ENCODE data around the gene LMBRD1.

The LMBRD1 gene

DNA sequence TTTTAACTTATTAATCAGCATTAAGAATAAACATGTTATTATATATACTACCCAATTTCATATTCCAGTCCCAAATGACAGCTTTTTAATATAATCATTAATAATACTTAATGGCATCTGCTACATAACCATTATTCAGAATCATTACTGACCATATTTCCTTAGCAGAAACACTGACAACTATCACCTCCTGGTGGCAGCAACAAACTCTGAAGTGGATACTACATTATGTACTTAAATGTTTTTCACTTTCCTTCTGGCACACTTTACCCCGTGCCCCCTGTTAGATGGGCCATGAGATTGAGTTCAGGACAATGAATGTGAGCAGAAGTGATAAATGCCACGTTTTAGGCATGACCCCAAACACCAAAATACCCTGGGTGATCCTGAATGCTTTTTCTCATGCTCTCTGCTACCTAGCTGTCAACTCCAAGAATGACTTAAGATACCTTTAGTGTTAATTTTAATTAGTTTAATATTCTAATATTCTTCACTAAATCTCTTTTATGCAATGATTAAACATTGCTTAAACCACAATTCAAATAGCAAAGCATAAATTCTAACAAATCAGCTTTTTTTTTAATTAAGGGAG lies 77.1 kb downstream of the LMBRD1 start:
- Histone ChIP-seq H4K91ac (ENCODE audit: low read depth, low read length, poor library complexity) (no peak overlapping the region), H3K9me3 (replicated peaks in 1 of 2; ENCODE audit: control insufficient read depth in 2 of 2, insufficient read depth in 1 of 2, low read depth in 1 of 2, low read length in 2 of 2) (peaks cover 0 to 3% of the 10 kb centered on the region in 2 donors), H3K27me3 (ENCODE audit: control insufficient read depth in 3 of 3, insufficient read depth in 3 of 3, low read depth in 1 of 3, low read length in 3 of 3) (no peaks in the 10 kb centered on the region), H3K79me1 (ENCODE audit: low read depth, low read length) (no peaks in the 10 kb centered on the region), H2BK12ac (ENCODE audit: low read length) (no peak overlapping the region), H3K14ac (ENCODE audit: low read length) (no peak overlapping the region), H2BK15ac (ENCODE audit: low read length) (no peak overlapping the region), H2AK5ac (ENCODE audit: low read depth, low read length) (no peak overlapping the region), H3K4me2 (ENCODE audit: insufficient read depth, low read length, poor library complexity, severe bottlenecking) (no peak overlapping the region), H3K4me3 (ENCODE audit: low read length in 2 of 2) (no peak overlapping the region), H3K27ac (replicated peaks; ENCODE audit: low read length) (no peak overlapping the region), H2BK5ac (ENCODE audit: low read length) (no peak overlapping the region), H2BK120ac (ENCODE audit: low read depth, low read length) (no peak overlapping the region), H3K36me3 (replicated peaks in 1 of 2; ENCODE audit: control insufficient read depth in 2 of 2, insufficient read depth in 2 of 2, low read length in 2 of 2) (peaks cover 0 to 12% of the 10 kb centered on the region in 2 donors), H3K23ac (ENCODE audit: low read depth, low read length, poor library complexity) (no peak overlapping the region), H3K4me1 (ENCODE audit: control insufficient read depth in 2 of 2, insufficient read depth in 1 of 2, low read depth in 1 of 2, low read length in 2 of 2) (no peaks in the 10 kb centered on the region), H3K9ac (ENCODE audit: low read depth, low read length, poor library complexity) (no peak overlapping the region), H4K8ac (ENCODE audit: low read depth, low read length) (no peak overlapping the region), H2AFZ (ENCODE audit: low read length) (no peak overlapping the region), H3K4ac (ENCODE audit: low read length) (no peak overlapping the region), H3K18ac (ENCODE audit: low read length) (no peak overlapping the region)
- no peak for DNase-seq (ENCODE audit: low spot score)
- no CpG with 5 or more reads among the region's 2 CpGs for WGBS, 2 donors (ENCODE audit: extremely low coverage in 2 of 2, insufficient read length in 2 of 2, insufficient replicate concordance in 1 of 2)

DNA sequence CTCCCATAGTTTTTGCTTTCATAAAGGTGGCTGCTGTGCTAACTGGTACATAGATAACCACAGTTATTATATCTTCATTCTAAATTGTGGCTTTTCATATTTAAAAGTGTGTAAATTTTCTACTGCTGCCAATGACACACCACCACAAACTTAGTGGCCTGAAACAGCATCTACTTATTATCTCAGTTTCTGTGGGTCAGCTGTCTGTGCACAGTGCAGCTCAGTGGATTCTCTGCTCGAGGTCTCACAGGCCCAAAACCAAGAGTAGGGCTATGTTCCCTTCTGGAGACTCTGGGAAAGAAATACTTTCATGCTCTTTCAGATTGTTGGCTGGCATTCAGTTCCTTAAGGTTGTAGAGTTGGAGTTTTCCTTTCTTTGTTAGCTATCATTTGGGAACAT lies 90.1 kb downstream of the LMBRD1 start:
- no peak overlapping the region for H3K27ac ChIP-seq (replicated peaks; ENCODE audit: low read length)
- no peak overlapping the region for H2BK120ac ChIP-seq (ENCODE audit: low read depth, low read length)
- H2BK5ac ChIP-seq (ENCODE audit: low read length) = no peak overlapping the region
- no peak overlapping the region for H3K4me3 ChIP-seq (ENCODE audit: low read length in 2 of 2)
- no peak overlapping the region for H3K14ac ChIP-seq (ENCODE audit: low read length)
- no peak overlapping the region for H4K91ac ChIP-seq (ENCODE audit: low read depth, low read length, poor library complexity)
- no peak overlapping the region for H3K9ac ChIP-seq (ENCODE audit: low read depth, low read length, poor library complexity)
- no peak for DNase-seq (ENCODE audit: low spot score)
- H2AFZ ChIP-seq (ENCODE audit: low read length) = no peak overlapping the region
- H3K4ac ChIP-seq (ENCODE audit: low read length) = no peak overlapping the region
- H3K18ac ChIP-seq (ENCODE audit: low read length) = no peak overlapping the region
- no peak overlapping the region for H2BK12ac ChIP-seq (ENCODE audit: low read length)
- H3K27me3 ChIP-seq (ENCODE audit: control insufficient read depth in 3 of 3, insufficient read depth in 3 of 3, low read depth in 1 of 3, low read length in 3 of 3) = no peaks in the 10 kb centered on the region
- no peak overlapping the region for H2BK15ac ChIP-seq (ENCODE audit: low read length)
- no peak overlapping the region for H3K23ac ChIP-seq (ENCODE audit: low read depth, low read length, poor library complexity)
- H3K9me3 ChIP-seq (replicated peaks in 1 of 2; ENCODE audit: control insufficient read depth in 2 of 2, insufficient read depth in 1 of 2, low read depth in 1 of 2, low read length in 2 of 2) = no peaks in the 10 kb centered on the region
- no peaks in the 10 kb centered on the region for H3K36me3 ChIP-seq (replicated peaks in 1 of 2; ENCODE audit: control insufficient read depth in 2 of 2, insufficient read depth in 2 of 2, low read length in 2 of 2)
- H3K79me1 ChIP-seq (ENCODE audit: low read depth, low read length) = no peaks in the 10 kb centered on the region
- H2AK5ac ChIP-seq (ENCODE audit: low read depth, low read length) = no peak overlapping the region
- H3K4me2 ChIP-seq (ENCODE audit: insufficient read depth, low read length, poor library complexity, severe bottlenecking) = no peak overlapping the region
- no peak overlapping the region for H4K8ac ChIP-seq (ENCODE audit: low read depth, low read length)
- no peaks in the 10 kb centered on the region for H3K4me1 ChIP-seq (ENCODE audit: control insufficient read depth in 2 of 2, insufficient read depth in 1 of 2, low read depth in 1 of 2, low read length in 2 of 2)
- WGBS, 2 donors (ENCODE audit: extremely low coverage in 2 of 2, insufficient read length in 2 of 2, insufficient replicate concordance in 1 of 2) = no CpG with 5 or more reads among the region's 1 CpG

DNA sequence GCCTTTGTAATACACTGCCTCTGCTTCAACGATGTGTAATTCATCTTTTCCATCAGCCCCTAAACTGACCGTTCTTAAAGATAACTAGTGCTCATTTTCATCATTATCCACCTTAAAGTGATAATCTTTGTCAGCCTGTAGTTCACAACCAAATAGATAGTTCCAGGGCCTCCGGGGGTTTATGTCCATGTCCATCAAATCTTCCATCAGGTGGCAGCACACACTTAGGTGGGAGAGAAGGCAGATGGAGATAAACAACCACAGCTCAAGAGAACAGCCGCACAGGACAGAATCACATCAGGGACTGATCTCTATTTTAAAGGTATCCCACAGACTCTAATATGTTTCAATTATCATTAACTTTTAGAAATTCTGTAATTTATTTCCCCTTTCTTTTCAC lies 90.9 kb downstream of the LMBRD1 start:
- no peak overlapping the region for H2BK120ac ChIP-seq (ENCODE audit: low read depth, low read length)
- H2BK5ac ChIP-seq (ENCODE audit: low read length) = no peak overlapping the region
- no peak overlapping the region for H2BK12ac ChIP-seq (ENCODE audit: low read length)
- no peak overlapping the region for H3K4ac ChIP-seq (ENCODE audit: low read length)
- DNase-seq (ENCODE audit: low spot score) = no peak
- no peaks in the 10 kb centered on the region for H3K9me3 ChIP-seq (replicated peaks in 1 of 2; ENCODE audit: control insufficient read depth in 2 of 2, insufficient read depth in 1 of 2, low read depth in 1 of 2, low read length in 2 of 2)
- no peak overlapping the region for H3K9ac ChIP-seq (ENCODE audit: low read depth, low read length, poor library complexity)
- H3K14ac ChIP-seq (ENCODE audit: low read length) = no peak overlapping the region
- H2AFZ ChIP-seq (ENCODE audit: low read length) = no peak overlapping the region
- no peak overlapping the region for H3K18ac ChIP-seq (ENCODE audit: low read length)
- WGBS, 2 donors (ENCODE audit: extremely low coverage in 2 of 2, insufficient read length in 2 of 2, insufficient replicate concordance in 1 of 2) = no CpG with 5 or more reads among the region's 4 CpGs
- H3K36me3 ChIP-seq (replicated peaks in 1 of 2; ENCODE audit: control insufficient read depth in 2 of 2, insufficient read depth in 2 of 2, low read length in 2 of 2) = no peaks in the 10 kb centered on the region
- no peaks in the 10 kb centered on the region for H3K4me1 ChIP-seq (ENCODE audit: control insufficient read depth in 2 of 2, insufficient read depth in 1 of 2, low read depth in 1 of 2, low read length in 2 of 2)
- no peak overlapping the region for H3K23ac ChIP-seq (ENCODE audit: low read depth, low read length, poor library complexity)
- H3K4me2 ChIP-seq (ENCODE audit: insufficient read depth, low read length, poor library complexity, severe bottlenecking) = no peak overlapping the region
- no peak overlapping the region for H2AK5ac ChIP-seq (ENCODE audit: low read depth, low read length)
- H3K27ac ChIP-seq (replicated peaks; ENCODE audit: low read length) = no peak overlapping the region
- H2BK15ac ChIP-seq (ENCODE audit: low read length) = no peak overlapping the region
- H4K91ac ChIP-seq (ENCODE audit: low read depth, low read length, poor library complexity) = no peak overlapping the region
- H3K79me1 ChIP-seq (ENCODE audit: low read depth, low read length) = no peaks in the 10 kb centered on the region
- no peak overlapping the region for H3K4me3 ChIP-seq (ENCODE audit: low read length in 2 of 2)
- H4K8ac ChIP-seq (ENCODE audit: low read depth, low read length) = no peak overlapping the region
- no peaks in the 10 kb centered on the region for H3K27me3 ChIP-seq (ENCODE audit: control insufficient read depth in 3 of 3, insufficient read depth in 3 of 3, low read depth in 1 of 3, low read length in 3 of 3)

DNA sequence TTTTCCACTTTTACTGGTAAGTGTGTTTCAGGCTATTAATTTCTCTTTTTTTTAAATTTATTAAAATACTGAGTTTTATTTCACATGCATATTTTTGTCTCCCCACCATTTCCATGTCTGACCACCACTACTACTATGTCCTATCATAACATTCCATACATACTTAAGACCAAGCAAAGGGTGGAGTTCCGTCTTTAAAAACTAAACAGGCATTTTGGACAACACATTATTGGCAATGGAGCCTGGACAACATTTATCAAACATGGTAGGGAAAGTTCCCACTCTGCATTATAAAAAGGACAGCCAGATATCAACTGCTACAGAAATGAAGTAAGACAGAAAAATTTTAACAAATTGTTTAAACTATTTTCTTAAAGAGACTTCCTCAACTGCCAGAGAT lies 91.9 kb downstream of the LMBRD1 start:
- no peaks in the 10 kb centered on the region for H3K4me1 ChIP-seq (ENCODE audit: control insufficient read depth in 2 of 2, insufficient read depth in 1 of 2, low read depth in 1 of 2, low read length in 2 of 2)
- no peaks in the 10 kb centered on the region for H3K27me3 ChIP-seq (ENCODE audit: control insufficient read depth in 3 of 3, insufficient read depth in 3 of 3, low read depth in 1 of 3, low read length in 3 of 3)
- no peaks in the 10 kb centered on the region for H3K9me3 ChIP-seq (replicated peaks in 1 of 2; ENCODE audit: control insufficient read depth in 2 of 2, insufficient read depth in 1 of 2, low read depth in 1 of 2, low read length in 2 of 2)
- no peak overlapping the region for H4K91ac ChIP-seq (ENCODE audit: low read depth, low read length, poor library complexity)
- no peak overlapping the region for H3K14ac ChIP-seq (ENCODE audit: low read length)
- H3K36me3 ChIP-seq (replicated peaks in 1 of 2; ENCODE audit: control insufficient read depth in 2 of 2, insufficient read depth in 2 of 2, low read length in 2 of 2) = no peaks in the 10 kb centered on the region
- H3K4me3 ChIP-seq (ENCODE audit: low read length in 2 of 2) = no peak overlapping the region
- no peak overlapping the region for H2BK120ac ChIP-seq (ENCODE audit: low read depth, low read length)
- H2BK5ac ChIP-seq (ENCODE audit: low read length) = no peak overlapping the region
- H3K4me2 ChIP-seq (ENCODE audit: insufficient read depth, low read length, poor library complexity, severe bottlenecking) = no peak overlapping the region
- no peak overlapping the region for H3K9ac ChIP-seq (ENCODE audit: low read depth, low read length, poor library complexity)
- no peak overlapping the region for H2BK12ac ChIP-seq (ENCODE audit: low read length)
- WGBS, 2 donors (ENCODE audit: extremely low coverage in 2 of 2, insufficient read length in 2 of 2, insufficient replicate concordance in 1 of 2) = no CpG with 5 or more reads among the region's 1 CpG
- H2AK5ac ChIP-seq (ENCODE audit: low read depth, low read length) = no peak overlapping the region
- no peak overlapping the region for H3K27ac ChIP-seq (replicated peaks; ENCODE audit: low read length)
- H2AFZ ChIP-seq (ENCODE audit: low read length) = no peak overlapping the region
- DNase-seq (ENCODE audit: low spot score) = no peak
- H2BK15ac ChIP-seq (ENCODE audit: low read length) = no peak overlapping the region
- H3K18ac ChIP-seq (ENCODE audit: low read length) = no peak overlapping the region
- H3K79me1 ChIP-seq (ENCODE audit: low read depth, low read length) = no peaks in the 10 kb centered on the region
- H3K4ac ChIP-seq (ENCODE audit: low read length) = no peak overlapping the region
- H3K23ac ChIP-seq (ENCODE audit: low read depth, low read length, poor library complexity) = no peak overlapping the region
- no peak overlapping the region for H4K8ac ChIP-seq (ENCODE audit: low read depth, low read length)

All from neuronal stem cell (in vitro differentiated cells).